HG03520 (cell line): ENCODE measurements around the gene WNK2.
"Not testable (repeated sequence)": the region's sequence is repeated elsewhere in the genome, so short reads cannot be mapped to it uniquely, and the experiment has no call there.

Experiments
- ATAC-seq: cut with Tn5 transposase; IDR thresholded peaks from one replicate; pipeline ENCODE4 v1.9.1; 2021; ENCODE audit warnings: mild to moderate bottlenecking, moderate library complexity; ENCODE audit not compliant: unreplicated experiment

Gene WNK2

DNA sequence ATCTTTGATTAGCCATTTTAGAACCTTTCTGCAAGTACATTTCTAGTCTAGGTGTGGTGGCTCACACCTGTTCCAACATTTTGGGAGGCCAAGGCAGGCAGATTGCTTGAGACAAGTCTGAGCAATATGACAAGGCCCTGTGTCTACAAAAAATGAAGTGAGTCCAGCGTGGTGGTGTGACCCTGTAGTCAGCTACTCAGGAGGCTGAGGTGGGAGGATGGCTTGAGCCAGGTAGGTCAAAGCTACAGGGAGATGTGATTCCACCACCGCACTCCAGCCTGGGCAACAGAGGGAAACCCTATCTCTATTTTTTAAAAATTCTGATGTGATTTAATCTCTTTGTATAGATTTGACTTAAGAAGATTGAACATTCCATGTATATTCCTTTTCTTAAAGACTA, 171.9 kb downstream of the WNK2 start:
- ATAC-seq: no peak

DNA sequence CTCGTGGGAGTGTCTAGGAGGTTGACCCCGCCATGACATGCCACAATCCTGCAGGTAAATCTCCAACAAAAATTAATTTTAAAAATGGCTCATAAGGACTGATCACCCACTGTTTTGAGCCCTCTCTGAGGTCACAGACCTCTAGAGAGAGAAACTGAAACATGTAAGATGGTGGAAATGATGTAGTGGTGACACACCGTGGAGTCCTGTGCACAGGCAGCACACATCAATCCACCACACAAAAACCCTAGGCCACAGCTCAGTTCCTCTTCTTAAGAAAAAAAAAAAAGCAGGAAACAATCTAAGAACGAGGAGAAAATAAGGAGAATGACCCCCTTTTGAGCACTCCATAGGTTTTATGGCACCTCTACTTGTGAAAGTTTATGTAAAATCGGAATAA, 173.7 kb downstream of the WNK2 start:
- ATAC-seq: peak; percentile 77

DNA sequence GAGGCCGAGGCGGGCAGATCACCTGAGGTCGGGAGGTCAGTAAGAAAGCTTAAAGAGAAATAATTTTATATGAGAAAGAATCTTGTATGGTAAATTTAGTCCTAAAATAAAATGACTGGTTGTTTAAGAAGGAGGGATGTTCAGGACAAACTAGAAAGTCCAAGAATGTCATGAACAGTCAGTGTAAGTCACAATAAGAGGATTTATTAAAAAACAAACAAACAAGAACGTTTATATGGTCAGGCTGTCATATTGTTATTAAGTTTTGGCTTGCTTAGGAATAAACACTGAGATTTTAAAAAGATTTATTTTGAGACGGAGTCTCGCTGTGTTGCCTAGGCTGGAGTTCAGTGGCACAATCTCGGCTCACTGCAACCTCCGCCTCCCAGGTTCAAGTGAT, 176.0 kb downstream of the WNK2 start:
- ATAC-seq: not testable (repeated sequence)

DNA sequence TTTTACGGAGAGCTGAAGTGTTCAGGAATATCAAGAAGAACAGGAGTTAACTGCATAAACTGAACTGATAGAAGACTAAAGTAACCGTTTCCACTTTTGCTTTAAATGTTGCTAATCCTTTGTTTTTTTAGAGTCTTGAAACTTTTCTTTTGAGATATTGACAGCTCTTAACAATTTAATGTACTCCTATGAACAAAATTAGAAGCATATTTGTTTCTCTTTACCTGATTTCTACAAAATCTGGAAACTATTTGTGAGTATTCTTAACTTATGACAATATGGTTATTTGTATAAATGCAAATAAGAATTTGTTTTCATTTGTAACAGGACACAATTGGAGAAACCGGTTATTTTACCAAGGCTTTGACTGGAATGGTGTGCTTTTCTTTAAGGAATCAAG, 178.1 kb downstream of the WNK2 start:
- ATAC-seq: no peak

DNA sequence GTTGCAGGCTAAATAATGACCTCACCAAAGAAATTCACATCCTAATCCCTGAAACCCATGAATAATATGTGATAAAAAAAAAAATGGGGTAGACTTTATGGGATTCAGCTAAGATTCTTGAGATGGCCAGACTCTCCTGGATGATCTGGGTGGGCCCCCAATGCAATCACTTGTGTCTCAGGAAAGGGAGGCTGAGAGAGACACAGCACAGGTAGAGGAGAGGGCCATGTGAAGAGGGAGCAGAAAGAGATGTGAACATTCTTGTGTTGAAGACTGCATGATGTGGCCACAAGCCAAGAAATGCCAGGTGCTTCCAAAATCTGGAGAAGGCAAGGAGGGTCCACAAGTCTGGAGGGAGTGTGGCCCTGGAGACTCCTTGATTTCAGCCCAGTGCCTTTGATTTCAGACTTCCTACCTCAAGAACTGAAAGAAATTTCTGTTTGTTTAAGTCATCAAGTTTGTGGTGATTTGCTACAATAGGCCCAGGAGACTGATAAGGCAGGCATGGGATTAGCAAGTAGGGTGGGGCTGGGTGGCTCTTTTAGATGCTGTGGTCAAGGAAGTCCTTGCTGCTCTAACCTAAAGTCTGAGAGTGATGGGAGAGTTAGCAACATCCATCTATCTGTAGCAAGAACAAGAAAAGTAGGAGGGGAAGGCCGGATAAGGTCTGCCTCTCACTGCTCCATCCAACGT, 180.9 kb downstream of the WNK2 start:
- ATAC-seq: no peak

DNA sequence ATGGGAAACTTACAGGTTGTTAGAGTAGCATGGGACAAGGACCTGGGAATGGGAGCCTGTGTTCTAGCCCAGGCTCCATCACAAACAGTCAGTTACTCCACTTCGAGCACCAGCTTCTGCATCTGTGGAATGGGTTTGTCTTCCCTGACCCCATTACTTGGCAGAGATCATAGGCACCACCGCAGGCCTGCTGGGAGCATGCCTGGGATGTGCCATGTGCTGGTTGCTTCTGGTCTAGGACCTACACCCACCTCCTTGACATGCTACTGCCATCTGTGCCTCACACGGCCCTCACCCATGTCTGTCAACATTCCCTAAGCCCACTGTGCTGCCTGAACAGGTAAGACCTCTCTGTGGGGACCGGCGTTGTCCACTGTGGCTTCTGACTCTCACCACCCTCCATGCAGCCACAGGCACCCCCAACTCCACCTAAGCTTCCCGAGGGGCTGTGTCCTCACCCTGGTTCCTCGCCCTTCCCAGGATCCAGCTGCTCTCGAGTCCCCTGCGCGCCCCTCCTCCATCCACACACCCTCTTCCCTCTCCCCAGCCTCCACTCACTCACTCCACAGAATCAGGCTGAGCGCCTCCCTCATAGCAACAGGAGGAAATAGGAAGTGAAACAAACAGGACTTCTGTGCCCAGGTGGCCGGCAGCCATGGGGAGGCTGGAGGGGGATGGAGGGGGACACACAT, 181.6 kb downstream of the WNK2 start:
- no peak for ATAC-seq

DNA sequence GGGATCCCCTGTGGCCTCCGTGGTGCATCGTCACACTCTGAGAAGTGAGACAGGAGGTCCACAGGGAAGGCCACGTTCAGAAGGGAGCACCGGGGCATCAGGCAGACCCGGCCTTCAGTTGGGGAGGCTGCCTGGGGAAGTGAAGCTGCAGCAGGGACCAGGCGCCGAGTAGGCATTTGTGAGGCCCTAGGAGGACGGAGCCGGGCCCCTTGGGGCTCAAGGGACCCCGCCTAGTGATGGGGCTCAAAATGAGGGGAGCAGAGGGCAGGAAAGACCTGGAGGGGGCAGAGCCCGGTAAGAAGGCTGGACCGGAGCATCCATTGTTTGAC, 182.1 kb downstream of the WNK2 start:
- no peak for ATAC-seq

DNA sequence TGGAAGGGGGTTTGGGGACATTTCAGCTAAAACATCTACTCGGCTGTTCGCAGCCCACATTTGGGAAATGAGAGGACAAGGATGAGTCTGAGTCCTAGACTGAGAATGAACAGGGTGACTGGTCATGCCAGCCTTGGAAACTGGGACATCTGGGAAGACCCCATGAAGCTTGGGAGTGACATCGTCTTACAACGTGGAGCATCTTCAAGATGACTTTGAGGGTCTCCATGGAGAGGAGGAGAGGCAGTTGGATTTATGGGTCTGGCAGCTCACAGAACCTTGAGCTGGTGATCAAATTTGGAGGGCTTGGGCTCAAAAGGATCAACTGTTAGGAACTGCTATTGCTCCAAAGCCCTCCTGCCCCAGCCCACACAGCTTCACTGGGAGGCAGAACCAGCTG, 182.5 kb downstream of the WNK2 start:
- ATAC-seq: not testable (repeated sequence)

DNA sequence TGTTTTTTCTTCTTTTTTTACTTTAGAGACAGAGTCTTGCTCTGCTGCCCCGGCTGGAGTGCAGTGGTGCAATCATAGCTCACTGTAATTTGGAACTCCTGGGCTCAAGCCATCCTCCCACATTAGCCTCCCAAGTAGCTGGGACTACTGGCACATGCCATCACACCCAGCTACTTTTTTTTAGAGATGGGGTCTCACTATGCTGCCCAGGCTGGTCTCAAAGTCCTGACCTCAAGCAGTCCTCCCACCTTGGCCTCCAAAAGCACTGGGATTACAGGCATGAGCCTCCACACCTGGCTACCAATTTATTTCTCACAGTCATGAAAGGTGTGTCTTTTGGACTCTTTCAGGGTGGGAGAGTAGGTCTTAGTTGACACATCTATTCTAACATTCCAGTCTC, 184.5 kb downstream of the WNK2 start:
- no peak for ATAC-seq

DNA sequence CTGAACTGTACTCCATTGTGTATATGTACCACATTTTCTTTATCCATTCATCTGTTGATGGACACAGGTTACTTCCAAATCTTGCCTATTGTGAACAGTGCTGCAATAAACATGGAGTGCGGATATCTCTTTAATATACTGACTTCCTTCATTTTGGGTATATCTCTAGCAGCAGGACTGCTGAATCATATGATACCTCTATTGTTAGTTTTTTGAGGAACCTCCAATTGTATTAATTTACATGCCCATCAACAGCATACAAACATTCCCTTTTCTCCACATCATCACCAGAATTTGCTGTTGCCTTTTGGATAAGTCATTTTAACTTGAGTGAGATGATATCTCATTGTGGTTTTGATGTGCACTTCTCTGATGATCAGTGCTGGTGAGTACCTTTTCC, 185.7 kb downstream of the WNK2 start:
- no peak for ATAC-seq
